Measurements from ENCODE around the gene ATG2B.

The ATG2B gene

GRCh38 chr14:96391293-96392118 is 28.4 kb upstream of the ATG2B start (continued):
- TF ChIP-seq ZBTB11 (tag by site-specific recombination; conservative IDR thresholded peaks at IDR 0.05; ENCODE audit: low read depth): peak; percentile 42
- peak; percentile 19; the same call in 1 of the 2 replicates for TF ChIP-seq KLF16 (tag by site-specific recombination; IDR thresholded peaks at IDR 0.05)
- peak; percentile 89 for TF ChIP-seq PRDM10 (tag by site-specific recombination; IDR thresholded peaks at IDR 0.05)
- TF ChIP-seq, protein P1, sequence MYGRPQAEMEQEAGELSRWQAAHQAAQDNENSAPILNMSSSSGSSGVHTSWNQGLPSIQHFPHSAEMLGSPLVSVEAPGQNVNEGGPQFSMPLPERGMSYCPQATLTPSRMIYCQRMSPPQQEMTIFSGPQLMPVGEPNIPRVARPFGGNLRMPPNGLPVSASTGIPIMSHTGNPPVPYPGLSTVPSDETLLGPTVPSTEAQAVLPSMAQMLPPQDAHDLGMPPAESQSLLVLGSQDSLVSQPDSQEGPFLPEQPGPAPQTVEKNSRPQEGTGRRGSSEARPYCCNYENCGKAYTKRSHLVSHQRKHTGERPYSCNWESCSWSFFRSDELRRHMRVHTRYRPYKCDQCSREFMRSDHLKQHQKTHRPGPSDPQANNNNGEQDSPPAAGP (tag by site-specific recombination; IDR thresholded peaks at IDR 0.05): peak; percentile 68; the same call in 1 of the 2 replicates
- 0 out of 2 replicates have a peak, but pooled peaks have one; percentile 30 for TF ChIP-seq ZNF660 (tag by site-specific recombination; IDR thresholded peaks at IDR 0.05)
- TF ChIP-seq SP2 (tag by site-specific recombination; IDR thresholded peaks at IDR 0.05): peak; percentile 81
- TF ChIP-seq GLIS1 (tag by site-specific recombination; IDR thresholded peaks at IDR 0.05): peak; percentile 79
- no peak for TF ChIP-seq ZNF354C (tag by site-specific recombination; IDR thresholded peaks at IDR 0.05; ENCODE audit: borderline replicate concordance, low read depth)
- no peak for TF ChIP-seq ZNF585B (tag by site-specific recombination; IDR thresholded peaks at IDR 0.05)
- TF ChIP-seq, protein P2, sequence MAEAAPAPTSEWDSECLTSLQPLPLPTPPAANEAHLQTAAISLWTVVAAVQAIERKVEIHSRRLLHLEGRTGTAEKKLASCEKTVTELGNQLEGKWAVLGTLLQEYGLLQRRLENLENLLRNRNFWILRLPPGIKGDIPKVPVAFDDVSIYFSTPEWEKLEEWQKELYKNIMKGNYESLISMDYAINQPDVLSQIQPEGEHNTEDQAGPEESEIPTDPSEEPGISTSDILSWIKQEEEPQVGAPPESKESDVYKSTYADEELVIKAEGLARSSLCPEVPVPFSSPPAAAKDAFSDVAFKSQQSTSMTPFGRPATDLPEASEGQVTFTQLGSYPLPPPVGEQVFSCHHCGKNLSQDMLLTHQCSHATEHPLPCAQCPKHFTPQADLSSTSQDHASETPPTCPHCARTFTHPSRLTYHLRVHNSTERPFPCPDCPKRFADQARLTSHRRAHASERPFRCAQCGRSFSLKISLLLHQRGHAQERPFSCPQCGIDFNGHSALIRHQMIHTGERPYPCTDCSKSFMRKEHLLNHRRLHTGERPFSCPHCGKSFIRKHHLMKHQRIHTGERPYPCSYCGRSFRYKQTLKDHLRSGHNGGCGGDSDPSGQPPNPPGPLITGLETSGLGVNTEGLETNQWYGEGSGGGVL (tag by site-specific recombination; IDR thresholded peaks at IDR 0.05): no peak
- TF ChIP-seq, protein P3, sequence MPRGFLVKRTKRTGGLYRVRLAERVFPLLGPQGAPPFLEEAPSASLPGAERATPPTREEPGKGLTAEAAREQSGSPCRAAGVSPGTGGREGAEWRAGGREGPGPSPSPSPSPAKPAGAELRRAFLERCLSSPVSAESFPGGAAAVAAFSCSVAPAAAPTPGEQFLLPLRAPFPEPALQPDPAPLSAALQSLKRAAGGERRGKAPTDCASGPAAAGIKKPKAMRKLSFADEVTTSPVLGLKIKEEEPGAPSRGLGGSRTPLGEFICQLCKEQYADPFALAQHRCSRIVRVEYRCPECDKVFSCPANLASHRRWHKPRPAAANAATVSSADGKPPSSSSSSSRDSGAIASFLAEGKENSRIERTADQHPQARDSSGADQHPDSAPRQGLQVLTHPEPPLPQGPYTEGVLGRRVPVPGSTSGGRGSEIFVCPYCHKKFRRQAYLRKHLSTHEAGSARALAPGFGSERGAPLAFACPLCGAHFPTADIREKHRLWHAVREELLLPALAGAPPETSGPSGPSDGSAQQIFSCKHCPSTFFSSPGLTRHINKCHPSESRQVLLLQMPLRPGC (tag by site-specific recombination; IDR thresholded peaks at IDR 0.05): no peak
- TF ChIP-seq ZNF341 (tag by site-specific recombination; IDR thresholded peaks at IDR 0.05; ENCODE audit: low read depth): peak; percentile 73

DNA sequence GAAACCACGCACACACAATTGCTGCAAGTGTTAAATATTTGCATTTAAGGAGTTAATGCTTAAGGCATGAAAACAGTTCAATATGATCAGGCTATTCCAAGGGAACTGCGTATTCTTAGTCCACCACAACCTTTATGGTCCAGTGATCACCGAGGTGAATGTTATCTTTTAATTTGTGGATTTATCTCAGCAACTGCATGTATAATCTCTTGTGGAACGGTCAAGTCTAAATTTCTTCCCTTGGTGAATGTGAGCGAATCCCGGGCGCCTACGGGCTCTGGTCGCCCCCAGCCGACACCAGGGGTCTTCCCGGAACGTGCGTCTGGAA is 27.8 kb upstream of the ATG2B start:
- ChIA-PET CTCF (no interaction called here), POLR2A (interaction anchor here (0.6 to 1.4 kb wide), 5 partner anchors 9 to 944 kb away, joined by 3 read pairs; no protein-coding TSS in a partner anchor)
- H3K36me3 ChIP-seq (ENCODE audit: control insufficient read depth in 2 of 2, insufficient read depth in 1 of 2, low read length in 2 of 2): peaks cover 3 to 5% of the 10 kb centered on the region in 2 experiments; a peak in 2 of 3 replicates
- H3K27ac ChIP-seq (ENCODE audit: extremely low read depth, low read depth, low read length): peak overlapping the region; percentile 3; the same call in 1 of the 2 replicates
- H3K4me3 ChIP-seq (ENCODE audit: low read depth, low read length): peak overlapping the region; percentile 59
- no peaks in the 10 kb centered on the region for H3K9me3 ChIP-seq (ENCODE audit: control insufficient read depth, insufficient read depth, low read depth, low read length)
- TF ChIP-seq ZNF335 (tag by site-specific recombination; conservative IDR thresholded peaks at IDR 0.05): peak; percentile 90
- no peak for TF ChIP-seq ZNF621 (tag by site-specific recombination; IDR thresholded peaks at IDR 0.05)
- no peaks in the 10 kb centered on the region; the same call in 1 of the 2 replicates for H3K4me1 ChIP-seq (ENCODE audit: control insufficient read depth, insufficient read depth, low read length)

Measured in HEK293 (cell line).